GM23338 (cell line): ENCODE results near the gene LDB1.

ENCODE experiments used
- JUNB ChIP-seq: IDR thresholded peaks from one replicate; pipeline ENCODE4 v1.6.1; 2016; ENCODE audit warnings: antibody characterized with exemption; ENCODE audit not compliant: unreplicated experiment
- POLR2AphosphoS5 ChIP-seq: IDR thresholded peaks from 2 replicates; pipeline ENCODE4 v1.6.1; 2016; ENCODE audit warnings: antibody characterized with exemption, low read depth

- TF ChIP-seq JUNB (no peak), POLR2AphosphoS5 (no peak)
Observed at GRCh38 chr10:102068216-102068615, 52.0 kb downstream of the LDB1 start.
